ENCODE results near the gene TMEM69.

- TF ChIP-seq CTCF (IDR thresholded peaks at IDR 0.05) = no peak
- no peak for TF ChIP-seq POLR2A (IDR thresholded peaks at IDR 0.05)
These were observed 47.7 kb upstream of the TMEM69 start for GRCh38 chr1:45640293-45640692.

Data from upper lobe of left lung (tissue), 4 donors.